HG03571 (cell line): Measurements from ENCODE around the gene BBS5.

ENCODE experiments used
- ATAC-seq: cut with Tn5 transposase; IDR thresholded peaks from one replicate; pipeline ENCODE4 v1.9.1; 2021; ENCODE audit not compliant: unreplicated experiment

The BBS5 gene

DNA sequence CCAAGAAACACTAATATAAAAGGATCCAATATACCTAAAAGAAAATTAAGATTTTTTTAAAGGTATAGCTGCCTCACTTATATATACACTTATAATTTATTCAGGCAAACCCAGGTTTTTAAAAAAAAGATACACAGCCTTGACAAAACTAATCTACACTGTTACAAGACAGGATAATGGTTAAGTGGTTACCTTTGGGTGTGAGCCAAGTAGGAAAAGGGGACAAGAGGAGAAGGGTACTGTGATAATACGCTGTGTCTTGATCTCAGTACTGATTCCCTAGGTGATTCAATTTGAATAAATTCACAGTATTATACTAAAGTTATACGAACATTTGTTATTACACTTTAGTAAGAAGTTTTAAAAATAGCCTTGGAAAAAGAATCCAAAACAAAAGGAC, 60.9 kb downstream of the BBS5 start:
- ATAC-seq, result no peak

- no peak for ATAC-seq
Observed at GRCh38 chr2:169542433-169542832, 63.1 kb downstream of the BBS5 start.

DNA sequence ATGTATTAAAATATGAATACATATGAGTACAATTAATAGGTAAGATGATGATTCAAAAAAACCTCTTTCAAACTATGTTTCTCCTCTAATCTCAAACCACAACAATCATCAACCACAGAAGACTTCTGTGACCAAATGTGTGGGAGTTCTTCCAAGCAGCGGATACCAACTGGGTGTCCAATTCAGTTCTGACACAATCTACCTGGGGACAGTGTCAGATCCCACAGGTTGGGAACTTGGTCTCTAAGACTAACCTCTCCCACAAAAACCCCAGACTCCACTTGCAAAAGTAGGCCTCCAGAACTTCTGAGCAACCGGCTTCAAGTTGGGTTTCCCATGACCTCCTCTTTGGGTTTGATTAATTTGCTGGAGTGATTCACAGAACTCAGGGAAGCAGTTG, 67.5 kb downstream of the BBS5 start:
- ATAC-seq, result no peak
